A673 (cell line): ENCODE results near the gene MAGEA9B. TPM values are rescaled to one million over a fixed set of nuclear protein-coding genes. Genes with fewer than 3 reads are reported as not detected.
"Not testable (repeated sequence)": the region's sequence is repeated elsewhere in the genome, so short reads cannot be mapped to it uniquely, and the experiment has no call there.

Experiments used
- BruUV-seq: library from RNA; stranded (reverse); fragments of 400-500 nt; replicated peaks from 2 replicates; lab custom pipeline; 2021; lab: Mats Ljungman, UMichigan
- CTCF ChIA-PET: fragments of 300-600 bp; sonication (Branson Sonifier 250); formaldehyde crosslinking; loops from one replicate; lab custom pipeline; 2022; ENCODE audit warnings: antibody characterized with exemption; lab: Charles Lee
- POLR2A ChIA-PET: fragments of 300-600 bp; sonication (Branson Sonifier 250); formaldehyde crosslinking; loops from one replicate; lab custom pipeline; 2022; ENCODE audit warnings: antibody characterized with exemption; ENCODE audit not compliant: low non-redundant PET; lab: Charles Lee
- DNase-seq: peaks from one replicate; pipeline ENCODE4 v3.0.0-alpha.2; 2015; ENCODE audit warnings: low spot score
- H3K27ac ChIP-seq: fragments of 200-600 bp; sonication (generic); 2 replicates; pipeline ENCODE4 v1.5.1; 2016; ENCODE audit warnings: mixed run types, low read depth, mild to moderate bottlenecking, mixed read lengths, antibody characterized with exemption, low read length; ENCODE audit not compliant: poor library complexity, severe bottlenecking
- H3K27me3 ChIP-seq: fragments of 200-600 bp; sonication (generic); replicated peaks from 2 replicates; pipeline ENCODE4 v1.6.1; 2017; ENCODE audit warnings: mixed run types, low read depth, mild to moderate bottlenecking, mixed read lengths, antibody characterized with exemption, low read length; ENCODE audit not compliant: insufficient read depth, poor library complexity
- H3K36me3 ChIP-seq: fragments of 200-600 bp; sonication (generic); 2 replicates; pipeline ENCODE4 v1.6.1; 2016; ENCODE audit warnings: mixed run types, mild to moderate bottlenecking, mixed read lengths, antibody characterized with exemption, low read length; ENCODE audit not compliant: insufficient read depth, poor library complexity, severe bottlenecking
- H3K4me1 ChIP-seq: fragments of 200-600 bp; sonication (generic); 2 replicates; pipeline ENCODE4 v1.6.1; 2017; ENCODE audit warnings: mixed run types, mild to moderate bottlenecking, mixed read lengths, antibody characterized with exemption, low read length; ENCODE audit not compliant: insufficient read depth, poor library complexity, severe bottlenecking
- H3K4me3 ChIP-seq: fragments of 200-600 bp; sonication (generic); 2 replicates; pipeline ENCODE4 v1.5.1; 2016; ENCODE audit warnings: low read depth, mixed run types, mild to moderate bottlenecking, mixed read lengths, low read length; ENCODE audit not compliant: poor library complexity, severe bottlenecking
- H3K9me3 ChIP-seq: fragments of 200-600 bp; sonication (generic); 2 replicates; pipeline ENCODE4 v1.6.1; 2016; ENCODE audit warnings: mixed run types, low read depth, mild to moderate bottlenecking, mixed read lengths, antibody characterized with exemption, low read length; ENCODE audit not compliant: poor library complexity, severe bottlenecking
- EZH2 ChIP-seq: fragments of 200-600 bp; sonication (generic); IDR thresholded peaks from 2 replicates; pipeline ENCODE4 v1.6.1; 2017; ENCODE audit warnings: borderline replicate concordance, low read depth, mild to moderate bottlenecking, mixed read lengths, antibody characterized with exemption, low read length; ENCODE audit not compliant: poor library complexity, severe bottlenecking
- intact Hi-C: fragments of 100-400 bp; cut with micrococcal nuclease; formaldehyde crosslinking; loops from one replicate; pipeline ENCODE4 v1.10.0; 2022; ENCODE audit not compliant: unreplicated experiment
- total RNA-seq: library from RNA; stranded (reverse); gene quantifications from 2 replicates; pipeline ENCODE4 v1.2.3, GENCODE V29; 2021
- TF ChIP-seq, protein P1 (sequence below): fragments of 300-800, 200-600 bp; sonication (generic); conservative IDR thresholded peaks from 2 replicates; pipeline ENCODE4 v1.5.1; 2017; ENCODE audit warnings: low read depth, mild to moderate bottlenecking, antibody characterized with exemption, low read length, moderate library complexity, mixed read lengths

Gene MAGEA9B
- total RNA-seq, 1 experiment from 2014 or later: not detected

GRCh38 chrX:149546962-149547361, 40.3 kb downstream of the MAGEA9B start:
- H3K9me3 ChIP-seq, H3K36me3 ChIP-seq, DNase-seq, H3K27ac ChIP-seq, CTCF ChIA-PET, H3K4me3 ChIP-seq, H3K27me3 ChIP-seq, POLR2A ChIA-PET, H3K4me1 ChIP-seq, BruUV-seq, intact Hi-C loops: not testable (repeated sequence)

- intact Hi-C loops, H3K27ac ChIP-seq, BruUV-seq, H3K9me3 ChIP-seq, H3K27me3 ChIP-seq, H3K36me3 ChIP-seq, H3K4me1 ChIP-seq, POLR2A ChIA-PET, CTCF ChIA-PET, H3K4me3 ChIP-seq: not testable (repeated sequence)
- TF ChIP-seq, protein P1, sequence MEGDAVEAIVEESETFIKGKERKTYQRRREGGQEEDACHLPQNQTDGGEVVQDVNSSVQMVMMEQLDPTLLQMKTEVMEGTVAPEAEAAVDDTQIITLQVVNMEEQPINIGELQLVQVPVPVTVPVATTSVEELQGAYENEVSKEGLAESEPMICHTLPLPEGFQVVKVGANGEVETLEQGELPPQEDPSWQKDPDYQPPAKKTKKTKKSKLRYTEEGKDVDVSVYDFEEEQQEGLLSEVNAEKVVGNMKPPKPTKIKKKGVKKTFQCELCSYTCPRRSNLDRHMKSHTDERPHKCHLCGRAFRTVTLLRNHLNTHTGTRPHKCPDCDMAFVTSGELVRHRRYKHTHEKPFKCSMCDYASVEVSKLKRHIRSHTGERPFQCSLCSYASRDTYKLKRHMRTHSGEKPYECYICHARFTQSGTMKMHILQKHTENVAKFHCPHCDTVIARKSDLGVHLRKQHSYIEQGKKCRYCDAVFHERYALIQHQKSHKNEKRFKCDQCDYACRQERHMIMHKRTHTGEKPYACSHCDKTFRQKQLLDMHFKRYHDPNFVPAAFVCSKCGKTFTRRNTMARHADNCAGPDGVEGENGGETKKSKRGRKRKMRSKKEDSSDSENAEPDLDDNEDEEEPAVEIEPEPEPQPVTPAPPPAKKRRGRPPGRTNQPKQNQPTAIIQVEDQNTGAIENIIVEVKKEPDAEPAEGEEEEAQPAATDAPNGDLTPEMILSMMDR: peak; percentile 30
- peak; percentile 40 for DNase-seq
These were observed 41.4 kb downstream of the MAGEA9B start for GRCh38 chrX:149545545-149546543.

DNA sequence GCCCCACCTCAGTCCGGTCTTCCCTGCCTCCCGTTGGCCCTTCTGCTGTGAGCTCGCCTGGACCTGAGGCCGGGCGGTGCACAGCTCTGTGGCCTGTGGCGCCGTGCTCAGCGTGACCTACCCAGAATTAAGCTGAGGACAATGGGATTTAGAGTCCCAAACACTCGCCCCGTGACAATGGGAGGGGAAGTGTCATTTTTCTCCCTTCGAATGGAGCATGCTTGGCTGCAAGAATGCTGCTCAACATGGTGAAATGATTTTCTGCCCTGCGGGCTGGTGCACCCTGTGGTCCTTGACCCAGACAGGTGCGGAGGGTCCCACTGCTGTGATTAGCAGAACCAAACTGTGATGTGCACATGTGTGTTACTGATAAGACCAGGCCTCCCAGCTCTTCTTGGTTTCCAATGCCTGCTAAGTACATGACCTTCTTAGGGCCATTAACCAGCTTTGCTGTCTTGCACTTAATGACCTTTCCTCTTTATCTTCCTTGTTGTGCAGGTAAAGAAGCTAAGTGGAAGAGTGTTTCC, 45.7 kb downstream of the MAGEA9B start:
- no peak for DNase-seq
- no TSS peak for BruUV-seq
- TF ChIP-seq EZH2: no peak
- TF ChIP-seq, protein P1: no peak
- POLR2A ChIA-PET: no interaction called here
- intact Hi-C loops: no loop called here
- H3K9me3 ChIP-seq: no peaks in the 10 kb centered on the region
- no peaks in the 10 kb centered on the region for H3K4me1 ChIP-seq
- peak overlapping the region; percentile 63 for H3K4me3 ChIP-seq
- H3K36me3 ChIP-seq: no peaks in the 10 kb centered on the region
- H3K27ac ChIP-seq: peak overlapping the region; percentile 91
- no peaks in the 10 kb centered on the region for H3K27me3 ChIP-seq
- CTCF ChIA-PET: no interaction called here
